IPS-NIHi7 (cell line): Measurements from ENCODE around the gene RCCD1.
"Not testable (repeated sequence)": the region's sequence is repeated elsewhere in the genome, so short reads cannot be mapped to it uniquely, and the experiment has no call there.

Source experiments
- DNase-seq: peaks from one replicate; pipeline ENCODE4 v3.0.0; 2012; ENCODE audit warnings: mixed read lengths; ENCODE audit errors: extremely low spot score

The RCCD1 gene

GRCh38 chr15:90918034-90918788 is 36.5 kb upstream of the RCCD1 start:
- no peak for DNase-seq

GRCh38 chr15:90918835-90919234 is 35.8 kb upstream of the RCCD1 start:
- no peak for DNase-seq

GRCh38 chr15:90921887-90922286 is 32.8 kb upstream of the RCCD1 start:
- DNase-seq: no peak

- not testable (repeated sequence) for DNase-seq
Observed at GRCh38 chr15:90922712-90923322, 31.9 kb upstream of the RCCD1 start.

GRCh38 chr15:90924375-90924774 is 30.3 kb upstream of the RCCD1 start:
- no peak for DNase-seq

- DNase-seq: not testable (repeated sequence)
Observed at GRCh38 chr15:90926766-90927165, 27.9 kb upstream of the RCCD1 start.

- not testable (repeated sequence) for DNase-seq
Observed at GRCh38 chr15:90928106-90928505, 26.6 kb upstream of the RCCD1 start.

- DNase-seq: no peak
Observed at GRCh38 chr15:90929246-90930019, 25.3 kb upstream of the RCCD1 start.

GRCh38 chr15:90930861-90931574 is 23.7 kb upstream of the RCCD1 start:
- no peak for DNase-seq

- DNase-seq: no peak
Observed at GRCh38 chr15:90931575-90931827, 23.2 kb upstream of the RCCD1 start.

GRCh38 chr15:90931828-90932659 is 22.6 kb upstream of the RCCD1 start, which contains the start of gene HDDC3:
TSS of gene HDDC3 (minus strand) at chr15:90932549. CDS start at chr15:90932540, 9 bp downstream.
- peak; percentile 94 for DNase-seq

- no peak for DNase-seq
Observed at GRCh38 chr15:90932660-90932991, 22.1 kb upstream of the RCCD1 start.

- no peak for DNase-seq
Observed at GRCh38 chr15:90933301-90933700, 21.4 kb upstream of the RCCD1 start.

GRCh38 chr15:90934256-90934948 is 20.3 kb upstream of the RCCD1 start:
- DNase-seq: peak; percentile 92

GRCh38 chr15:90934949-90935751 is 19.5 kb upstream of the RCCD1 start, which contains the start of gene UNC45A:
TSS of gene UNC45A (plus strand) at chr15:90935285. CDS start at chr15:90935325, 40 bp downstream.
- peak; percentile 99 for DNase-seq

GRCh38 chr15:90936823-90937222 is 17.9 kb upstream of the RCCD1 start:
- no peak for DNase-seq

- no peak for DNase-seq
Observed at GRCh38 chr15:90938261-90938660, 16.4 kb upstream of the RCCD1 start.

- no peak for DNase-seq
Observed at GRCh38 chr15:90939756-90940155, 14.9 kb upstream of the RCCD1 start.

- no peak for DNase-seq
Observed at GRCh38 chr15:90941038-90941437, 13.6 kb upstream of the RCCD1 start.
